ENCODE measurements around the gene DLG3.
"Not testable (repeated sequence)": the region's sequence is repeated elsewhere in the genome, so short reads cannot be mapped to it uniquely, and the experiment has no call there.

DLG3 gene

DNA sequence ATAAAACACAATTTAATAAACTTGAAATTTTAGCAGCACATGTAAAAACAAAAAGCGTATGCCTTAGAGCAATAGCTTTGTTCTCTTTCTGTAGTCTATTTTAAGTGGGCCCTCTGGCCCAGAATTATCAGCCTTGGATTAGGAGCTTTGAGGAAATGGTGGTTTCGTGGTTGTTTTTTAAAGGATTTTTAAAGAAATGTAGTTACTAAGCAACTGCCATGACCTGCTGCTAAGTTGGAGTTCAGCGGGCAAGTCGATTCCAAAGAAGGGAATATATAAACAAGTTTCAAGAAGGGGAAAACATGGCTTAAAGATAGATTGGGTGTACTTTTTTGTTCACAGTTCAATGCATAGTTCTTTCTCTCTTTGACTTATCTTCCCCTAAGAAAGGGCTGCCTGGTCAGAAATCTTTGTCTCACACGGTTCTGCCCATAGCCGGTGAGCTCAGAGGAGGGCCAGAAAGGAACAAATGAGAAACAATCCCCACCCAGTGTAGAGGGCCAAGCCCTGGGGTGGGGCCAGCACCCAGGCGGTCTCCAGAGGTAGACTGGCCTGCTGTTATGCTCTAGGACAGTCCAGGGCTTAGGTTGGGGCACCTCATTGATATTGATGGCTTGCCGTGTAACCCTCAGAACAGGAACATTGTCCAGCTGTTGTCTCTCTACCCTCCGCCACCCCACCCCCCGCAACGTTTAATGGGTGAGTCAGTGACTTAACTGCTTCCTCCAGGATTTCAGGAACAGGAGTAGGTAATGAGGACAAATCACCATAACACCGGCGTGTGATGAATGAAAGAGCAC lies 32.5 kb downstream of the DLG3 start:
- no peak for DNase-seq

DNA sequence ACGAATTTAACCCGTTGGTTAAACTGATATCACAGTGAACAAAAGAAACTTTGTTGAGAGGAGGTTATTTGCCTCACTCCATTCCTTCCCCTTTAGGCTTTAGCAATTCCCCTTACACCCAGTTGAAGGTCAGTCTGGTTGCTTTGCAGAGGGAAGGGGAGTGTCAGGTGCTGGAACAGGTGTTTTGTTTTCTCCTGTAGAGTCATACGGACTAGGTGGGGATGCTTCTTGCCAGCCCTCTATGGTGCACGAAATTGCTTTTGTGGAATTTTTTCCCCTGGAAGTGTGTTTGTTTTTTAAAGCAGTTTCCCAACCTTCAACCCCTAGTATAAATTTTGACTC lies 33.1 kb downstream of the DLG3 start:
- DNase-seq, result no peak

DNA sequence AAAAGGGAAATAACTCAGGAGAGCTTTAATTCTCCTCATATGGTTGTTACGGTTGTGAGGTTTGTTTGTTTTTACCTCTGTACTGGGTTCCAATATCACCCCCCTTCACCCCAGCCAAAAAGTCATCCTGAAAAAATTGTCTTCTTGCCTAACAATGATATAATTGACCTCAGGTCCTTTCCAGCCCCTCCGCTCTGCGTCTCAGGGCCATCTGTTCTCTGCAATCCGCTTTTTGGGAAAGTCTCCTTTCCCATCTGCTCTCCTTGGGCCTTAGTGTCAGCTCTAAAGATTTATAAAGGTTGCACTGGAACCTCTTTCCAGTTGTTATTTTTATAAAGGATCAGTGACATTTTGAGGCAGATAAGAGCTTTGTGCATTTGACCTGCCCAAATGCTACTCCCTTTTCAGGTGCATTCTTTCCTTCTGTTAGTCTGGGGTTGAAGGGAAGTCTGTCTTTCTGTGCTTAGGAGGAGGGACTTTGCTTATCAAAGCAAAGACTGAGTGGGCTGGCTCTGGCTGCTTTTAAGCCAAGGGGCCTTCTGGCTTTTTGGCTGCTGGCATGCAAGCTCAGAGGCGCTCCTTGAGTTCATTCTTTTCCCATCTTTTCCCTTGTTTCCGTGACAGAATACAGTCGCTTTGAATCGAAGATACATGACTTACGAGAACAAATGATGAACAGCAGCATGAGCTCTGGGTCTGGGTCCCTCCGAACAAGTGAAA lies 34.1 kb downstream of the DLG3 start:
- no peak for DNase-seq

DNA sequence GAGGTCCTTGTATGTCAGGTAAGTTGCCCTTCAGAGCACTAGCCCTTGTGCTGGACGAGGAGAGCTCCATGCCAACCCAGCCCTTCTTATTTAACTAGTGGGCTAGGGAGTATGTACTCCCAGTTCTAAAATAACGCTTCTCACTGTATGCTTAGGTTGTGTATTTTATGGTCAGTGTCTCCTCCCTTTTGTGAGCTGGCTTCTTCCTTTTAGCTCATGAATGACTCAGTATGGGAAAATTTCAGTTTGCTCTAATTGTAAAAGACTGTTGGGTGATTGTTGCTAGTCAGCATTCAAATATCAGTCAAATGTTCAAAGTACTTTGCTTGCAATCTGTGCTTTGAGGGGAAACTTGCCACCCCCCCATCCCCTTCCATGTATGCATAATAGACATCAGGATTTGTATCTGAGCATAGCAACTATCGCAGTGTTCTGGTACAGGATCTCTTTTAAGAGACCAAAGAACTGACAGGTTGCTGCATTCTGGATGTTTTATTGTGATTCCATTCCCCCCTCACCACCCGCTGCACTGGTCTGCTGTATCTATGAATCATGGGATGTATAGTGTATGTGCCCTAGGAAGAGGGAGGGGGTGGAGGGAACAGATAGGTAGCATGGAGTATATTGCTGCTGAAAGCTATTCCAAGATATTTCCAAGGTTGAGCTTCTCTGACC lies 34.7 kb downstream of the DLG3 start:
- DNase-seq, result no peak

DNA sequence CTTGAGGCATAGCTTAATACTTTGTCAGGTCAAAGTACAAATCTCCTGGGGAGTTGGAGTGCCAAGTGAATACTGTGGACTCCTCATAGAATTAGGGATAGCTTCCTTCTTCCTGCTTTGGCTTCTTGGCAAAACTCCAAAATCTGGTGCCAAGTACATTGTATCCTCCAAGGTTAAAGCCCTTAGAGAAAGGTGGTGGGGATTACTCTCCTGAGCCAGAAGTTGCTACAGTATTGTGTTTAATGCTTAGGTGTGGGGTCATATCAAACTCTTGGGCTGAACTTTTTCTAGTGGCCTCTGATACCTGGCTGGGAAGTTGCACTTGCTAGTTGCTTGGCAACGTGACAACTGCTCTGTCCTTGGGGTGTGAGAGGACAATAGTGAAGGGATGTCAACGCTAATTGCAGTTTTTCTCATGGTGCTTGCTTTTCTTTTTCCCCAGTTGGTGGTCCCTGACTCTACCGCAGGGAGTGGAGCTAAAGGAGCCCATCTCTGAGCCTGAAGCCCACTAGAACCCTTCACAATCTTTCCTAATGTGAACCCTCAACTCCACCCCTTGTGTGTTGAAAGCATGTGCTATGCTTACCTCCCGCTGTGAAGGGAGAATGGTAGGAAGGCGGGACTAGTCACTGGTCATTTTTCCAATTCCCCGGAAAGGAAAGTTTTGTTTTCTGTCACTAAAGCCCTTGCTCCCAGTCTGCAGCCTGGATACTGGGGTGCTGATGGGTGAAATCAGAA lies 35.5 kb downstream of the DLG3 start:
- no peak for DNase-seq

DNA sequence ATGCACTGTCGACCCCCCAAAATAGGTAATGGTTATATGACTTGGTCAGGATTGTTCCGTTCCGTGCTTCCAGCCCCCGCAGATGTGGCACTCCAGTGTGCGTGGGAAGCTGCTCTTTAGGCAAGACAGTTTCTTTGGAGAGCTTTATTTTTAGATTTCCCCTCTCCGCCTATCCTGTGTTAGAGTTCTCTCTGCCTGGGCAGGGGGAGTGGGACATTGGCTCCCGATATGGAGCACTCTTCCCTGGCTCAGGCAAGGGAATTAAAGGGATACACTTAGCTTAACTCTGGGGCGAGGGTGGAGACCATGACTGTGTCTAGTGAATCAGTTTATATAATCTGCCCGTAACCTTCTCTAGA lies 36.0 kb downstream of the DLG3 start:
- no peak for DNase-seq

DNA sequence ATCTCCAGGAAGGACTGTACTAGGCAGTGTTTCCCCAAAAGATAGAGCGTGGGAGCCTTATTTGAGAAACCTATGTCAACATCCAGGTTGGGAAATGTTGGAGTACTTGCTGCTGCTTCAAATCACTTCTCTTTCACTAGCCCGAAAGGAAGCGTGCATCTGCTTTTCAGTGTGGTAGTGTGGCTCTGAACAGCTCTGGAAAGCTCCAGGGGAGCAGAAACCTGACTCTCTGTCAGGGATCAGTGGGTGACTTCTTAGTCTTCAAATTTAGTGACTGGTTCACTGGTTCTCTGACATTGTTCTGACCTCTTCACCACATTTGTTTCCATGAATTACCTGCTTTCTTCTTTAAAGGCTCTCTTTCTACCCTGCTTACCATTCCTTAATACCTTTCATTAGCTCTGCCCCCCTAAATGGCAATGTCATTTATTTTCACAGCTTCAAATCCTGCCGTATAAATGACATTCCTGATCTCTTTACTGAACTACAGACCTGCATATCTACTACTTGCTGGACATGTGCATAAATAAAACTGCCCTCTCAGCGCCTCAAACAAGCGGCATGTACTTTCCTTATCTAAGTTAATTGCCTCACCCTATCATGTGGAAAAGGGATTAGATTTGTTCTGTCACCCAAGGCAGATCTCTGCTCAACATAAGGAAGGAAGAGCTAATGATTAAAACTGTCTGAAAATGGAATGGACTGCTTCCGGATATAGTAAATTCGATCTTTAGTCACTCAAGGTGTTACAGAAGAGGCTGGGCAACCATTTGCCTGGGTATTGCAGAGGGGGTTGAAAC lies 37.0 kb downstream of the DLG3 start:
- no peak for DNase-seq

DNA sequence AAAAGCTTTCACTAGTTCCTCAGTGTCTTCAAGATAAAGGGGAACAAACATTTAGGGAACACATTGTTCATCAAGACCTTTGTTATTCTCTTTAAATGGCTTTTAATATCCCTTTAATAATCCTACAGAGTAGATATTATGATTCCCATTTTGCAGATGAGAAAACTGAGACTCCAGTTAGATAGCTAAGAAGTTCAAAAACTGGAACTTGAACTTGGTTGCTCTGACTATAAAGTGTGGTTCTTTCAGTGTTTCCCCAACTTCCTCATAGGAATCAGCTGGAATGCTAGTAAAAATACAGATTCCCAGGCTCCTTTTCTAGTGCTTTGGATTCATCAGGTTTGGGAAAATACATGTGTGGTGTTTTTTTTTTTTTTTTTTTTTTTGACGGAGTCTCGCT lies 37.7 kb downstream of the DLG3 start:
- no peak for DNase-seq

DNA sequence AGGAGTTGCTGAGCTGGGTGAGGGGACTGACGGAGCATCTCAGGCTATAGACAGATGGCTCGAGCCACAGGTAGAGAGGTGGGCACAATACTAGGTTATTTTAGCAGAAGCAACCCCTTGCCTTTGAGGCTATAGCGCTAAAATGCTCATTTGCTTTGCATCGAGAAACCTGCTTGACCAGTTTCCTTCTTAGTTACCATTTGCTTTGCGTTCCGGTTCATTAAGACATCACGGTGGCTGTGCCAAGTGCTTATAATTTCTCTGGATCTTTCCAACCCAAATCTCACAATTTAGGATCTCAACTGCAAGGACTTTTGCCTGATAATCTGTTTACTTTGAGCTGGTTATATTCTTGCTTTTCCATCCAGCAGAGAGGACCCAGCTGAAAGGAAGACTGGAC lies 40.8 kb downstream of the DLG3 start:
- DNase-seq, result no peak

DNA sequence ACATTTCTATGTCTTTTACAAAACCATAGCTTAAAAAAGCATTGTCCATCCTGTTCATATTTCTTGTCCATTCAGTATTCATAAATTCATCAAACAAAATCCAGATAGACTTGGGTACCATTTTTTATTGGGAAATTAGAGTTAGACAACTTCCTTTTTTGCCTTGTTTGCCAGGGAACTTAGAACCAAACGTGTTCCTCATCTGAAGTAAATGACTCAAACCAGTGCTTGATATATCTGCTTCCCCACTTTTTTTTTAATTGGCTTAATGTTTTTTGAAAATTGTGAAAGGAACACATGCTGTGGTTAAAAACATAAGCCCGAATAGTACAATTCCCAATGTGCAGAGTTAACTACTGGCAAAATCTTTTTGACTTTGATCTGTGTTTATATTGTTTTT lies 44.2 kb downstream of the DLG3 start:
- DNase-seq, result no peak

DNA sequence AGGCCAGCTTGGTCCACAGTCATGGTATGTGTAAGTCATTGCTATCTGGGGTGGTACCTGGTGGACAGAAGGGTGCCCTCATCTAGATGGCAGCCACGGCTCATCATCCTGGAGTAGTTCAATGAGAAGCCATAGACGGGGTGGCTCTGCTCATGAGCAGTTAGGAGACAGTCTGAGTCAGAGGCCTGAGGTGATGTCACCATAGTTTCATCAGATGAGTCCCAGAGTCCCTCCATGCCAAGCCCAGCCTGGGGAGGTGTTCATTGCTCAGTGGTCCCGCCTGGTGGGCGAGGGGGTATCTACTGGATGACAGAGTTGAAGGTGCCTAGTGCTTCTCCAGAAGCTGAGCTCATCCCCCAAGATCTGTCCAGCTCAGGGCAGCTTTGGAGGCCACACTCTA lies 49.8 kb downstream of the DLG3 start:
- DNase-seq, result no peak

DNA sequence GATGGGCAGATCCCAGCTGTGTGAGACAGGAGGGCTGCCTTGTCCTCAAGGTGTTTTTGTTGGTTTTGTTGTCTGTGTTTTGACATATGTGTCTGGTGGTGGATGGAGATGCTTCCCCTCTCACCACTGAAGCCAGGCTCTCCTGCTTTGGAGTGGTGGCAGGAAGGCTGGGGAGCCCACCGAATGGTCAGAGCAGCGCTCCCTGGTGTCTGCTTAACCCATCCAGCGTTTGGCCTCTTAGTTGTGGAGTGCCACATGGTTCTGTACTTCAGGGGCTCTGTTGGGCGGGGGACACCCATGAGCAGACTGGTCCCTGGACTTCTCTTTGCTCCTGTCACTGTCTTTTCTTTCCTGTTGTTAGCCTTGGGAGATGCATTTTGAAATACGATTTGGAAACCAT lies 51.9 kb downstream of the DLG3 start:
- no peak for DNase-seq

DNA sequence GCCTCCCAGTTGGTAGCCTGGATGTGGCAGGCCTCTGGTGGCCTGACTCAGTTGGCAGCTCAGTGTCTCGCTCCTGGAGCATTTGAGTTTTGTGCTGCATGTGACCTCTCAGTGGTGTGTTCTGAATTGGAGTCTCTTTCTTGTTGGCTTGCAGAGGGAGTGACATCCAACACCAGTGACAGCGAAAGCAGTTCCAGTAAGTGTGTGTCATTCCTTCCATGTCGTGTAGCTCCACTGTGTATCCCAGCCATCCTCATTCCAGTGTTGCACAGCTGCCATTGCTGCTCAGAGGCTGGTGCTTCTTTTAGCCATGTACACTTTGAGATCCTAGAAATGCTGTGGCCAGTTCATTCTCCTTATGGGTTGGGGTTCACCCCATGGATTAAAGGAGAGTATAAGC lies 52.4 kb downstream of the DLG3 start:
- no peak for DNase-seq

DNA sequence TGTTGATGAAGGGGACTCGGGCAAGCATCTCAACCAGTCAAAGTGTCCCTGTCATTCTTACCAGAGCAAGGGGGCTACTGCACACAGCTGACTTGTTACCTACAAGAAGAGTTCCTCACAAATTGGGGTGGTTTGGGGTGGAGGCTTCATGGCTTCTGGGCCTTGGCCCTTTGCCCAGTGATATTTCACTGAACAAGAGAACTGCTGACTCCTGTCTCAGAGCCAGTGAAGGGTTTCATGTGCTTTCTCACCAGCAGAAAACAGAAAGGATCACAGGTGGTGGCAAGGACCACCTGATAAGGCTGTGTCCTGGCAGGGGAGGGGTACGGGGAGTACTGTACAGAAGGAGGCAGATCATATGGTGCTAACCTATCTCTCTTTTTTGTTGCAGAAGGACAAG lies 53.5 kb downstream of the DLG3 start:
- no peak for DNase-seq

DNA sequence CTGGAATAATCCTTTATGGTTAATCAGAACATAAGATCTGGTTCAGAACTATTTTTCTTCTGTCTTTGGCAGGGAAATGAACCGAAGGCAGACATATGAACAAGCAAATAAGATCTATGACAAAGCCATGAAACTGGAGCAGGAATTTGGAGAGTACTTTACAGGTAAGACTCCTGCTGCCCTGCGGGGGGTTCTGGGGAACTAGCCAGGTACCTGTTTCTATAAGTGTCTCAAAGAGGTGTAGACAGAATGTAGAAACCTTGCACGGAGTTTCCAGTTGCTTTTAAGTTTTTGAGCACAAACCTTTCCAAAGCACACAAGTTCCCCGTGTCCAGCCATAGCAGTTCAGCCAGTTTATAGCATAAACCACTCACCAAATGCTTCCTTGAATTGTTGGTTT lies 56.2 kb downstream of the DLG3 start:
- no peak for DNase-seq

DNA sequence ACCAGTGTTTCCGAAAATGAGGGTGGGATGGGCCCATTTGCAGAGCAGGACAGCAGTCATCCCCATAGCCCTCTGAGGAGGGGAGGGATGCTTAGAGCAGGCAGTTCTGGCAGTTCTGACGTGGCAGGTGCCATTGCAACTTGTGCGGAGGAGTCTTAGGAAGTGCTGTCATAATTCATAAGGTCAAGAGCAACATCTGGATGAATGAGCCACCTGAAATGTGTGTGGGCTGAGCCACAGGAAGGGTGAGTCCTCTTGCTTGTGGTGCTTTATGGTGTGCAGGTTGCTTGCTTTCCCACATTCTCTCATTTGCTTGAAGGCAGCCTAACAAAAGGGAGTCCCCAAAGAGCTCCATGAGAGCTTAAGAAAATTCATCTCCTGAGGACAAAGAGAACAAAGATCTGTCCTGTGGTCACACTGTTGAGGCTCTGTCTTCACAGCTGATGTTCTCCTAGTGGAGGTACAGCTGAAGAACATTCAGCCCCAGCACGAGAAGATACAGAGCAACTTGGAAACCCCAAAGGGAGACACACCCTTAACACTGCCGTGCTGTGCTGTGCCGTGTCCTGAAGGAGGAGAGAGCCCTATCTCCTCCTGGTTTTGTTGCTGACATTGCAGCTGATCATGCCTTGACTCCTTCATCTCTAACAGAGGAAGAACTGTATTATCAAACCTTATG lies 60.3 kb downstream of the DLG3 start:
- no peak for DNase-seq

DNA sequence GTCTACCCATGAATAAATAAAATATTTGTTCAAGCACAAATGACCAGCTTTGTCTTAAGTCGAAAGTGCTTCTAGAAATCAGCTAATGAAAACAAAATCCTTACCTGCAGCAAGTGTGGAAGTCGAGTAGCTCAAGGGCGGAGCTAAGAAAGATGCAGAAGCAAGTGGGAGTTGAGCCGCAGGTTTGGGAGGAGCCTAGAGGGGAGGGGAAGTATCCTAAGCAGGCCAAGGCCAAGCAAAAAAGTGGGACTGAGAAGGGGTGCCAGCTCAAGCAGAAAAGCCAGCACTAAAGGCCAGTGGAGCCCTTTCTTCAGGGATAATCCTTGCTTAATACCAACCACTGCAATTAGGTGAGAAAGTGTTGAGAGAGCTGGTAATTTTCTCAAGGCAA lies 60.8 kb downstream of the DLG3 start:
- no peak for DNase-seq

DNA sequence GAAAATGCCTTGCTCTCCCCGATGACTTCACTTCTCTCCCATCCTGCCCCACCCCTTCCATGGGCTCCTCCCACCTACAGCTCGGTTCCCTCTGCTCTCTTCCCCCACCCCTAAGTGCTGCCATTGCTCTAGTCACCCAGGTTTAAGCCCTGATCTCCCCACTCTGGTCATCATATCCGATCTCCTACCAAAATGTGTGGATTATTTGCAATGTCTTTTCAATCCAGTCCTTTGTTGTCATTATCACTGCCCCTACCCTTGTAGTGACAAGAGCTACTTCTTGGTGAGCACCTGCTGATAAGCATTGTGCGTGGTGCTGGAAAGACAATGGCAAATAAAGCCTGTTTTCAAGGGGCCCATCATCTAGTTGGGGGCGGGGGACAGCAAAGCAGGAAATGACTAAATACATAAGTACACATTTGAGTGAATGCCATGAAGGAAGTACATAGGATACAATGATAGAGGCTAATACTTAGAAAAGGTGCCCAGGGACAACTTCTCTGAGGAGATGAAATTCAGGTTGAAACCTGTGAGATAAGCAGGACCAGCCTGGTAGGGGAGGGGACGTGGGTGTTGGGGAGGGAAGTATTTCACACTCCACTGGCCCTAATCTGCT lies 63.8 kb downstream of the DLG3 start:
- no peak for DNase-seq

DNA sequence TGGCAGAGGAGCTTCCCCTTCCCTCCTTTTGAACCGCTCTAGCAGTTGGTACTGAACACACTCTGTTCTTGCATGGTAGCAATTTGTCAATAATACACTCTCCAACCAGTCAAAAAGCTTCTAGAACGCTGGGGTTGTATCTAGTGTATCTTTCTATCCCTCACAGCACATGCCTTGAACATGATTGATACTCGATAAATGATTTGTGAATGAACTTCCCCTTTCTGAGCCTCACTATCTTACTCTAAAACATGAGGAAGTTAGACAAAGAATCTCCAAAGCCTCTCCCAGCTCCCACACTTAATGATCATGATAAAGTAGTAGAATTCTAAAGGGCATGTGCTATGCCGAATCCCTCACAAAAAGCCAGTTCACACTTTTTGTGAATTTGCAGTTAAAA lies 64.4 kb downstream of the DLG3 start:
- DNase-seq, result no peak

DNA sequence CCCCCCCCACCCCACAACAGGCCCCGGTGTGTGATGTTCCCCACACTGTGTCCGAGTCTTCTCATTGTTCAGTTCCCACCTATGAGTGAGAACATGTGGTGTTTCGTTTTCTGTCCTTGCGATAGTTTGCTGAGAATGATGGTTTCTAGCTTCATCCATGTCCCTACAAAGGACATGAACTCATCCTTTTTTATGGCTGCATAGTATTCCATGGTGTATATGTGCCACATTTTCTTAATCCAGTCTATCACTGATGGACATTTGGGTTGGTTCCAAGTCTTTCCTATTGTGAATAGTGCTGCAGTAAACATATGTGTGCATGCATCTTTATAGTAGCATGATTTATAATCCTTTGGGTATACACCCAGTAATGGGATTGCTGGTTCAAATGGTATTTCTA lies 70.6 kb downstream of the DLG3 start:
- not testable (repeated sequence) for DNase-seq

DNA sequence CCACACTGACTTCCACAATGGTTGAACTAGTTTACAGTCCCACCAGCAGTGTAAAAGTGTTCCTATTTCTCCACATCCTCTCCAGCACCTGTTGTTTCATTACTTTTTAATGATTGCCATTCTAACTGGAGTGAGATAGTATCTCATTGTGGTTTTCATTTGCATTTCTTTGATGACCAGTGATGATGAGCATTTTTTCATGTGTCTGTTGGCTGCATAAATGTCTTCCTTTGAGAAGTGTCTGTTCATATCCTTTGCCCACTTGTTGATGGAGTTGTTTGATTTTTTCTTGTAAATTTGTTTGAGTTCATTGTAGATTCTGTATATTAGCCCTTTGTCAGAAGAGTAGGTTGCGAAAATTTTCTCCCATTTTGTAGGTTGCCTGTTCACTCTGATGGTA lies 71.1 kb downstream of the DLG3 start:
- not testable (repeated sequence) for DNase-seq

DNA sequence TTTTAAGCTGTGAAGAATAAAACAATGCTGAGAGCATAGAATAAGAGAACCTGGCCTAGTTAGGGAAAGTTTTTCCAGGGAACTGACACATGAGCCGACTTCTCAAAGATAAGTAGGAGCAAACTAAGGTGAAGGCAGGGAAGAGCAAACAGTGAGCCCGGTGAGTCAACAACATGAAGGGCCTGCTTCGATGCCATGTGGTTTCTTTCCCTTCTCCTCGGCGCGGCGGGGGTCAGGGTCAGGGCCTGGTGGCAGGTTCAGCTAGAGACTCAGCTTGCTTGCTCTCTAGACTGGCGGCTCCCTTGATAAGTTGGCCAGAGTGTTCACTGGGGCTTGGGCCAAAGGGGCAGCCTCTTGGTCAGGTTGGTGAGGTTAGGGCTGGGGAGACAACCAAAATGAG lies 81.1 kb downstream of the DLG3 start:
- no peak for DNase-seq
